Liver (tissue), 3 donors: ENCODE data around the gene CYTH3.

ENCODE experiments used
- ATF3 ChIP-seq: IDR thresholded peaks from 2 replicates; pipeline ENCODE4 v1.6.1; 2016; ENCODE audit warnings: antibody characterized with exemption
- CTCF ChIP-seq: fragments of 150-350 bp; IDR thresholded peaks from 2 replicates; pipeline ENCODE4 v1.5.1; 2017; ENCODE audit warnings: improper control_type of control experiment, low read depth, low read length; ENCODE audit not compliant: missing input control
- EGR1 ChIP-seq, 2 donors: IDR thresholded peaks; 2 replicates each; pipeline ENCODE4 v1.6.1; 2016 to 2018; ENCODE audit warnings: antibody characterized with exemption in 2 of 2, low read depth in 2 of 2
- FOXA1 ChIP-seq: IDR thresholded peaks from 2 replicates; pipeline ENCODE4 v1.6.1; 2016; ENCODE audit warnings: antibody characterized with exemption
- GABPA ChIP-seq, 2 donors: IDR thresholded peaks in 1 of 2; conservative IDR thresholded peaks in 1 of 2; 2 replicates each; pipeline ENCODE4 v1.6.1; 2016; ENCODE audit warnings: antibody characterized with exemption in 2 of 2, mild to moderate bottlenecking in 1 of 2, moderate library complexity in 1 of 2
- HNF4G ChIP-seq: IDR thresholded peaks from 2 replicates; pipeline ENCODE4 v1.6.1; 2016; ENCODE audit warnings: antibody characterized with exemption
- MAX ChIP-seq: IDR thresholded peaks from 2 replicates; pipeline ENCODE4 v1.6.1; 2016; ENCODE audit warnings: antibody characterized with exemption
- REST ChIP-seq: IDR thresholded peaks from 2 replicates; pipeline ENCODE4 v1.6.1; 2016; ENCODE audit warnings: antibody characterized with exemption, mild to moderate bottlenecking
- TAF1 ChIP-seq: conservative IDR thresholded peaks from 2 replicates; pipeline ENCODE4 v1.6.1; 2016; ENCODE audit warnings: antibody characterized with exemption, mild to moderate bottlenecking
- ZBTB33 ChIP-seq: IDR thresholded peaks from 2 replicates; pipeline ENCODE4 v1.6.1; 2016; ENCODE audit warnings: antibody characterized with exemption
- donor health status: healthy.
- donor health status: healthy.

- TF ChIP-seq TAF1 (no peak), ZBTB33 (no peak), EGR1 (IDR thresholded peaks at IDR 0.05; ENCODE audit: low read depth in 2 of 2) (no peak), CTCF (no peak), MAX (no peak), HNF4G (no peak), ATF3 (no peak), GABPA (IDR thresholded peaks at IDR 0.05 in 1 of 2, conservative IDR thresholded peaks at IDR 0.05 in 1 of 2) (no peak), REST (no peak), FOXA1 (no peak)
These were observed 96.8 kb downstream of the CYTH3 start for GRCh38 chr7:6175645-6176044.
